ENCODE data around the gene MBTPS1.

Gene MBTPS1

GRCh38 chr16:84032458-84033178, 84.1 kb downstream of the MBTPS1 start:
- no peak for DNase-seq

DNA sequence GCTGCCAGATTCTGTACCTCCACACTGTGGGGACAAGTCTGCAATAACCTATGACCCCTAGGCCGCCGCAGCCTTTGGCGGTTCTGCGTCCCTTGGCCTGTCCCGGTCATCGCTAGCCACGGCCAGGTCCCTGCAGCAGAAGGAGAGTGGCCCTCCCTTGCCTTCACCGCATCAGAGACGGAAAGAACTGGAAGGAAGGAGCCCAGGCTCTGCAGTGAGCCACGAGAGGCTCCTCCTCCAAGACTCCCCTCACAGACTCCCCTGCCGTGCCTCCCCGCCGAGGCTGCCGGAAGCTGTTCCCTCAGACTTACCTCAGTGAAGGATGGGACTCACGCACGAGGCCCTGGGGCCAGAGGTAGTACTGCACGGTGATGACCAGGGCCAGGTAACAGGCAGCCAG, 85.2 kb downstream of the MBTPS1 start:
- no peak for DNase-seq

DNA sequence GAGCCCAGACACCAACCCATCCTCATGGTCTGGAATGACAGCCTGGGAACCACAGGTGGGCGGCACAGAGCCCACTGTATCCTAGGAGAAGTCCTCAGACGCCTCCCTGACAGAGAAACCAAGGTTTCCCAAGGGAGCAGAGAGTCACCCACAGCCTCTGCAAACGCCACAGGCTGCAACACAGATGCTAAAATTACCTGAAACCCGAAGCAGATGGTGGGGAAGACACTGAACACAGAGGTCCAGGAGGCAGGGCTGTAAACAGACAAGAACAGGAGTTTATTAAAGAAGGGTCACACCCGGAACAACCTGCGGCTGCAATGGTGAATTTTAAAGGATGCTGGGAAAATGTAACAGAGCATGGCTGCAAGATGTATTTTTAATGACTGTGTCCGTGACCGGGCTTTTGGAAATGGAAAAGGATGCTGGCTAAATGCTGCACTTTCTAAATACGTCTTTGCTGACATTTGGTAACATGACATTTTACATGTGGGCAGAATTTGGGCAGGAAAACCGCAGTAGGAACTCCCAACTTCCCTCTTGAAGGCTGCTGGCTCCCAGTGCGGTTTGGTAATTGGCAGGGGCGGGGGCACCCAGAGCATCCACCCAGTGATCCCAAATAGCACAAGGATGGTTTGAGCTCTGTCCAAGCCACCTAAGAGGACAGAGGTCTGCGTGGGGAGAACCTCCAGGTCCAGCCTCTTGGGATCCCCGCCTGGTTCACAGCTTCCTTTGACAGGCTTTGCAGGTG, 87.3 kb downstream of the MBTPS1 start:
- no peak for DNase-seq

GRCh38 chr16:84027625-84028024, 89.1 kb downstream of the MBTPS1 start:
- no peak for DNase-seq

- DNase-seq = no peak
Observed at GRCh38 chr16:84026606-84027005, 90.1 kb downstream of the MBTPS1 start.

DNA sequence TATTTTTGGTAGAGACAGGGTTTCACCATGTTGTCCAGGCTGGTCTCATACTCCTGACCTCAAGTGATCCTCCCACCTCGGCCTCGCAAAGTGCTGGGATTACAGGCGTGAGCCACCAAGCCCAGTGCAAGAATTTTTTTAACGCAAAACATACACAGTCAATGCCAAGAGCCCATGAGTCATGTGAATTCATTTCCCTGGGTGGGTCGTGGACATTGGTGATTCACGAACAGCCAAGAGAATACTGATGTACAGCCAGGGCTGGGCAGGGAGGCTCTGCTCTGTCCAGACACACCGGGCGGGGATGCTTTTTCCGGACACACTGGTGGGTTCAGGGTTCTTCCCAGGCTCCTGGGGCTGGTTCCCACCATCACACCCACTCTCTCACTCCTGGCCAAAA, 91.9 kb downstream of the MBTPS1 start:
- DNase-seq = no peak

GRCh38 chr16:84022644-84023043, 94.1 kb downstream of the MBTPS1 start:
- no peak for DNase-seq

- no peak for DNase-seq
Observed at GRCh38 chr16:84021488-84021887, 95.3 kb downstream of the MBTPS1 start.

GRCh38 chr16:84020353-84020752, 96.4 kb downstream of the MBTPS1 start:
- DNase-seq = no peak

GRCh38 chr16:84018710-84019109, 98.0 kb downstream of the MBTPS1 start:
- DNase-seq = no peak

DNA sequence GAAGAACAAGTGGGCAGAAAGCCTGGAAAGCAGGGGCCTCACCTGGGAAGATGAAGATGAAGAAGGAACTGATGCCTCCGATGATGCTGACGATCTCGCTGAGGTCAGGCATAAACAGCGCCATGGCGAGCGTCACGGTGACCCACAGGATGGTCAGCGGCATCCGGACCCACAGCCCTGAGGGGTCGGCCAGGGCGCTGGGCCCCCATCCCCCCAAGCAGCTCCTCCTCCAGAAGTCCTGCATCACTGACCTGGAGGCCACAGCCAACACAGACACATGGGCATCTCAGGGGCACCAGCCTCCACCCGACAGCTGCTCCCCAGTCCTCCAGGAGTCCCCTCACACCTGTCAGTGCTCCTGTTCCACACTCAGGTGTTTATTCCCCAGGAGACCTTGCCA, 100.3 kb downstream of the MBTPS1 start:
- DNase-seq = no peak

- DNase-seq = no peak
Observed at GRCh38 chr16:84015399-84015798, 101.3 kb downstream of the MBTPS1 start.

DNA sequence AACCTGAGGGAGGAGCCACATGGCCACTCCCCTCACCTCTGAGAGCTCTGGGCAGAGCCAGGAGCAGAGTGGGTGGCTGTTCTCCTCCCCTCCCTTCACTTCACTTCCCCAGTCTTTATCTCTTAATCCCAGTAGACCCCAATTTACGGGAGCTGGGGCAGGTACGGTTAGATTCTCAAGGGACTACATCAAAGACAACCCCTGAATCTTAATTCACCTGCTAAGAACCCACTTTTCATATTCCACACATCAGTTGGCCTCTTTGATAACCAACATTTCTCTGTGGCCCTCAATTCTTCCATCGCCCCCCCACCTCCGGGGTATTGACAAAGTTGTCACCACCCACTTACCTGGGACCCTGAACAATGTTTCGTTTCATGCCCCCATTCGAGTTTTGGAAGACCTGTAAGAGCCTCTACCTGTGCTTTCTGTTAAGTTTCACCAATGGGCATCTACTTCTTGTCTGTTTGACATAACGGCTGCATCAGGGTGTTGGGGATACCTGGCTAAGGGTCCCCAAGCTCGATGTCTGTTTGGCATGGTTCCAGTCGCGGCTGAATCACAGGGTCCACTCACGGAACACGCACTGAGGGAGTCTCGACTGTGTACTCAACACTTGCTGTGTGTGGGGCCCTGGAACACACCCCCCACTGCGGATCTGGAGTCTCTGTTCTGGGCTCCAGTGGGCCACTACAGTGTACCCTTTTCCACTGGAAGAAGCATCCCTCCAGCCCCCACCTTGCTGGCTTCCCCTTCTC, 102.0 kb downstream of the MBTPS1 start:
- no peak for DNase-seq

DNA sequence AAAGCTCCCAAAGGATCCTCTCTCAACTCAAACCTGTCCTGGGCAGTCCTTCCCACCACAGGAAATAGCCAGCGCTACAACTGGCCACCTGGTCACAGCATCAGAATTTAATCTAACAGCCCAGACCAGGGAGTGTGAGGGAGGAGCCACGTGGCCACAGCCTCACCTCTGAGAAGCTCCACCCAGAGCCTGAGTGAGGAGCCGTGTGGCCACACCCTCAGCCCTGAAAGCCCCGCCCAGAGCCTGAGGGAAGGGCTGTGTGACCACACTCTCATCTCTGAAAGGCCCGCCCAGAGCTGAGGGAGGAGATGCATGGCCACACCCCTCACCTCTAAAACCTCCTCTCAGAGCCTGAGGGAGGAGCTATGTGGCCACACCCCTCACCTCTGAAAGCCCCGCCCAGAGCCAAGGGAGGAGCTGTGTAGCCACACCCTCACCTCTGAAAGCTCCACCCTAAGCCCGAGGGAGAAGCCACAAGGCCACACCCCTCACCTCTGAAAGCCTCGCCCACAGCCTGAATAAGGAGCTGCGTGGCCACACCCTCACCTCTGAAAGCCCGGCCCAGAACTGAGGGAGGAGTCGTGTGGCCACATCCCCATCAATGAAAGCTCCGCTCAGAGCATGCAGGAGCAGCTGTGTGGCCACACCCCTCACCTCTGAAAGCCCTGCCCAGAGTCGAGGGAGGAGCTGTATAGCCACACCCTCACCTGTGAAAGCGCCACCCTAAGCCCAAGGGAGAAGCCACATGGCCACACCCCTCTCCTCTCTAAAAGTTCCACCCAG, 102.8 kb downstream of the MBTPS1 start:
- no peak for DNase-seq

DNA sequence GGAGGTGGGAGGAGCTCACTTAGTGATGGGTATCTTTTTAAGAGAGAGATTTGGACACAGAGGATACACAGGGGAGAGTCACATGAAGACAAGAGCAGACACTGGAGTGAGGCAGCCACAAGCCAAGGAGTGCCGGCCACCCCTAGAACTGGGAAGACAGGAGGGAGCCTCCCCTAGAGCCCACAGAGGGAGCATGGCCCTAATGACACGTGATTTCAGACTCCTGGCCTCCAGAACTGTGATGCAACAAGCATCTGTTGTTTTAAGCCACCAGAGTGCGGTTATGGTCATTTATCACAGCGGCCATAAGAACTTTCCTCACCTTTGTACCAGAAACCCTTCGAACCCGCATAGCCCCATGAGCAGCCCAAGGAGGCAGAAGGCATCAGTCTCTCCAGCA, 107.5 kb downstream of the MBTPS1 start:
- no peak for DNase-seq

DNA sequence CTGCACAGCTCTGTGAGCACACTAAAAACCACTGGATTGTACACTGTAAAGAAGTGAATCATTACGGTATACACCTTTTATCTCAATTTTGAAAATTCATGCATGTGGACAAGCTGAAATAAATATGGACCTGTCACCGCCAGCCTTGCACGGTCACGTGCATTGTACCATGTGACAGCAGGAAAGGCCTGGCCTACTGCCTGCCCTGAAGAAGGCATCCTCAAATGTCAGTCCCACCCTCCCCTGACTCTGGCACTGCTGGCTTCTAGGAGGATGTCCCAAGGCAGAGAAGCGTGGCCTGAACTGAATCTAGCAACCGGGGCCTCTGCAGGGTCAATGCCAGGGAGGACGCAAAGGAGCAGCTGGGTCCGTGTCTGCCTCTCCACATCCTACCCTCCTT, 108.8 kb downstream of the MBTPS1 start:
- no peak for DNase-seq

- DNase-seq = no peak
Observed at GRCh38 chr16:84007520-84007919, 109.2 kb downstream of the MBTPS1 start.

DNA sequence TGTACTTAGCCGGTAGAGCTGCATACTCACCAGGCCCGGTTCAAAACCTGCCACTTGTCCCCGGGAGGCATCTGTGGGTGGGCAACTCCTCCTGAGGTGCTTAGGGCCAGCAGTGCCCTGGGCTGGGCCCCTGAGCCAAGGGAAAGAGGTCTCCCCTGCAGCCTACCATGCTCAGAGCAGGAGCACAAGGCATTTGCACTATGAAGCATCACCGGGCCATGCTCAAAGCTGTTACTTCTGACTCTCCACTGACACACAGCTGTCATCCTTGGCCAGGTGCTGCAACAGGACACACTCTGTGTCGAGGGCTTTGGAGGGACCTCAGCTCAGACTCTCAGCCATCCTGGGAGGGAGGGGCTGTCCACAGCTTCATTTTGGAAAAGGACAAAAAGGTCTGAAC, 111.4 kb downstream of the MBTPS1 start:
- DNase-seq = no peak

DNA sequence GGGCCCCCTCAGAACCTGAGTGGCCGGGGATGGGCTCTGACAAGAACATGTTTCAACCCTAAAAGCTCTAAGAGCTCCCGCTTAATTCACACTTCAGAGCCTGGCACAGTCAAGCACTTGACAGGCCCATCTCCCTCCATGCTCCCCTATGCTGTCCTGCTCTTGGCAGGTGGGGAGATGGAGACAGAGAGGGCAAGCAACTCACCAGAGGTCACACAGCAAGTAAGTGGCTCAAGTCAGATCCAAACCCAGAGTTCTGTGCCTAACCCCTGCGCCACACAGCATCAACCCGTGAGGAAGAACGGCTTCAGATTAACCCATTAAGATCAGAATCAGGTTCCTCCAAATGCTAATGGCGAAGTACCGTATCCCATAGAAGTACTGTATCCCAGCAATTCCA, 112.3 kb downstream of the MBTPS1 start:
- DNase-seq = no peak
